Cortex of kidney (tissue), 1 donor: ENCODE results near the gene RWDD4.
"Not testable (repeated sequence)": the region's sequence is repeated elsewhere in the genome, so short reads cannot be mapped to it uniquely, and the experiment has no call there.

Experiments used
- DNase-seq: peaks from one replicate; lab custom pipeline; 2025; lab: John Stamatoyannopoulos, UW

RWDD4 gene

GRCh38 chr4:183635741-183636140 lies 23.2 kb downstream of the RWDD4 start:
- no peak for DNase-seq

GRCh38 chr4:183635321-183635720 lies 23.7 kb downstream of the RWDD4 start:
- no peak for DNase-seq

- no peak for DNase-seq
Measured at GRCh38 chr4:183633476-183634400, 25.2 kb downstream of the RWDD4 start.

DNA sequence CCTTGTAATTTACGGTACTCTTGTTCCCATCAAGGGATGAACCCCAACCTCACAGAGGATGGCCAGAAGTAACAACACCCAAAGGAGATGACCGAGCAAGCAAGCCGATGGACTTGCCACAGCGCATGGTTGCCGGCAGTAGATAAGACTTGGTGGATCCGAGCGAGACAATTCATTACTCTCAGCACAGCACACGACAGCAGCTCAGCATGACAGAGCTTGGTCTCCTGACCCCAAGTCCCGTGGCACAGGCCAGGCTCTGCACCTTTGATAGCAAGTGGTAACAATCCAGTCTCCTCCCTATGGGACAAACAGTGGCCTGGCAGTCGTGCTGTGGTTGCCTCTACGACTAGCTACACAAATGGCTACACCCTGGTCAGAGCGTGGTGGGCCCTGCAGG lies 26.3 kb downstream of the RWDD4 start:
- no peak for DNase-seq

DNA sequence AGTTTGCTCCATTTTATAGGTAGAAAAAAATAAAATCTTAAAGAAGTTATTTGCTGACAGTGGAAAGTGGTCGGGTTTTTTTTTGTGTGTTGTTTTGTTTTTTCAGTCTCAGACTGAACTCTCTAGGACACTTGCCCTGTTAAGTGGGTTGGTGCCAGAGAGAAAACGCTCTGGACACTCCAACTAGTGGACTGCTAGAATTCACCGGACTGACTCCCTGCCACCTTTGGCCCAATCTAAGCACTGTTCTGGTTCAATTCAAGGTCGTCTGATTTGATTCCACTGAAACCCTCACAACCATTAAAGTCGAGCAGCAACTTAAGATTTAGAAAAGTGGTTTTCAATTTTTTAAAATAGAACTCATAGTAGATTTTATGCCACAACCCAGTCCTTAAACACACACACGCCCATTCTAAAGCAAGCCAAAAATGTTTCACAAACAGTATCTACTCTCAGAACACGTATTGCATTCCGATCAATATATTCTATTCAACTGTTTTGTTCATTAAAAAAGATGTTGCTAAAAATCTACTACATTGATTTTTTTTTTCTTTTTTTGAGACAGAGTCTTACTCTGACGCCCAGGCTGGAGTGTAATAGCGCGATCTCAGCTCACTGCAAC lies 27.3 kb downstream of the RWDD4 start:
- DNase-seq = no peak

GRCh38 chr4:183627979-183628588 lies 30.9 kb downstream of the RWDD4 start:
- DNase-seq = no peak

- DNase-seq = not testable (repeated sequence)
Measured at GRCh38 chr4:183627286-183627685, 31.7 kb downstream of the RWDD4 start.

GRCh38 chr4:183626168-183626567 lies 32.8 kb downstream of the RWDD4 start:
- no peak for DNase-seq

DNA sequence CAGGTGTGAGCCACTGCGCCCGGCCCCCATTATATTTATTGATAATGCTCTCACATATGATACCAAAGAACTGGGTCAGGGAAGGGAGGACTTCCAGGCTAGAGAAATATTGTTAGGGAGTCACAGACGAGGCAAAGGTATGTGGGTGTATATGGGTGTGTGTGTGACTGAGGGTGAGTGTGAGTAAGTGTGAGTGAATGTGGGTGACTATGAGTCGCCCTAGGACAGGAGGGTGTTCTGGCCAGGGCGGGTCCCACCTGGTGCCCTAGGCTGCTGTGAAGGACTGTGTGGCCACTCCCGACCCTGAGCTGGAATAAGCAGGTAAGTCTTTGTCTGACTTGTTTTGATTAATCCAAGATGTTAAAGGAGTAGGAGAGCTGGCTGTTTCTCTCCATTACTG lies 34.4 kb downstream of the RWDD4 start:
- no peak for DNase-seq

DNA sequence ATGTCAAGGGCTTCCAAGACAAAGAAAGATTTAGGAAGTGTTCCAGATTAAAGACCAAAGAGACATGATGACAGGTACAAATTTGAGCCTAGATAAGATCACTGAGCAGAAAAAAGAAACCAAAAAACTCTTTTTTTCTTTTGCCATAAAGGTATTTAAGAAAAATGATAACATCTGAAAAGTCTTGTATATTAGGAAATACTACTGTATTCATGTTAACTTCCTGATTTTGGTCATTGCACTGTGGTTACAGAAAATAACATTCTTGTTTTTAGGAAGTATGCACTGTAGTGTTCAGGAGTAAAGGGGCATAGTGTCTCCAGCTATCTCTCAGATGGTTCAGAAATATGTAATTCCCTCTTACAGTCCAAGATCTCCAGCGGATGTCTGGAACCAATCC lies 37.1 kb downstream of the RWDD4 start:
- DNase-seq = no peak

DNA sequence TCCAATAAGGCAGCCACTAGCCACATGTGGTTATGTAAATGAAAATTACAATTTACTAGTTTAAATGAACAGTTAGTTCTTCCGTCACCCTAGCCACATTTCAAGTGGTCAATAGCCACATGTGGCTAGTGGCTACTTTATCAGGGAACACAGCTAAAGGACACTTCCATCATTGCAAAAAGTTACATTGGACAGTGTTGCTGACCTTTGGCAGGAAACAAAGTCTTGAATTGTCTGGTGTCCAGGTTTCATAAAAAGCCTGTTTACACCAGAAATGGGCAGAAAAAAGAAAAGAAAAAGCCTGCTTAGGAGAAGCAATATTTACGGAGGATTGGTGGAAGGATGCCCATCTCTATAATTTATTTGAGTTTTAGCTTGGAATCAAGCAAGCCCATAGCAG lies 38.6 kb downstream of the RWDD4 start:
- DNase-seq = no peak

DNA sequence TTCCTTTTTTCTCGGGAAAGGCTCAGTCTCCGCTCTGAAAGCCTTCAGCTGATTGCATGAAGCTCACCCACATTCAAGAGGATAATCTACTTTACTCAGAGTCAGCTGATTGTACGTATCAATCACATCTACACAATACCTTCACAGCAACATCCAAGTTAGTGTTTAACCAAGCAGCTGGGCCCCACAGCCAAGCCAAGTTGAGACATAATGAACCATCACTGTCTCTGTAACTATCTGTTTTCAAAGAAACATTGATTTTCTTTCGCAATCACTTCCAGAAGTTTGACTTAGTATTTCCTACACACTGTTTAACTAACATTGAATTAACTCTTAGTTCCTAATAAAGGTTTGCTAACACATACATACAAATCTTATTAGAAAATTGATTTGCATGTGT lies 40.3 kb downstream of the RWDD4 start:
- no peak for DNase-seq

GRCh38 chr4:183617075-183617474 lies 41.9 kb downstream of the RWDD4 start:
- no peak for DNase-seq

DNA sequence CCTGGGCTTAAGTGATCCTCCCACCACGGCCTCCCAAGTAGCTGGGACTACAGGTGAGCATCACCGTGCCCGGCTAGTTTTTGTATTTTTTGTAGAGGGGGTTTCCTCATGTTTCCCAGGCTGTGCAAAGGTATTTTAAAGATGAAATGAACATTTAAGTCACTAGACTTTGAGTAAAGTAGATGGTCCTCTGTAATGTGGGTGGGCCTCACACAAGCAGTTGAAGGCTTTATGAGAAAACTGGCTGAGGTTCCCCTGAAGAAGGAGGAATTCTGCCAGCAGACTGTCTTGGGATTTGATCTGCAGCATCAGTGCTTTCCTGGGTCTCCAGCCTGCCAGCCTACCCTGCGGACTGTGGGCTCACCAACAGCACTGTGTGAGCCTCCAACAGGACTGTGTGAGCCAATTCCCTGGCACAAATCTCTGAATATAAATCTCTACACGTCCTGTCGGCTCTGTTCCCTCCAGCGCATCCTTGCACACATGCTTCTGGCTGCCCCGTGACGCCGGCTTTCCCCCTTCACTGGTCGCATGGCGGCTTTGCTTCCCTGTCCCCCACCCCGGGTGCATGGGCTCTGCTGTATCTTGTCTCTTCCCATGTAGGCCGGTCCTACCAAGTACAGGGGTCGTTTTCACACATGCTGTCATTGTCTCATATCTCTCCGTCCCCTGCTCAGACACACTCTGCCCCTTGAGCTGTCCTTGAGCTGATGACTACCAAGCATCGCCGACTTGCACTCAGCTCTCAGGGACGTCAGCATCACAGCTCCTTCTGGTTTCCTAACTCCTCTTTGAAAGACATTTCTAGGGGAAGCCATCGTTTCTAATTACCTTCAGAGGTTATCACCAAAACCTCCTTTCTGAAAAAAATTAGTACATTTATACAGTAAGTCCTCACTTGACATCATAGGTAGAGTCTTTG lies 46.4 kb downstream of the RWDD4 start:
- DNase-seq = no peak

- DNase-seq = no peak
Measured at GRCh38 chr4:183611210-183611830, 47.7 kb downstream of the RWDD4 start.

GRCh38 chr4:183610613-183611012 lies 48.4 kb downstream of the RWDD4 start:
- DNase-seq = no peak

- no peak for DNase-seq
Measured at GRCh38 chr4:183610033-183610432, 49.0 kb downstream of the RWDD4 start.

- DNase-seq = no peak
Measured at GRCh38 chr4:183609151-183609550, 49.8 kb downstream of the RWDD4 start.

DNA sequence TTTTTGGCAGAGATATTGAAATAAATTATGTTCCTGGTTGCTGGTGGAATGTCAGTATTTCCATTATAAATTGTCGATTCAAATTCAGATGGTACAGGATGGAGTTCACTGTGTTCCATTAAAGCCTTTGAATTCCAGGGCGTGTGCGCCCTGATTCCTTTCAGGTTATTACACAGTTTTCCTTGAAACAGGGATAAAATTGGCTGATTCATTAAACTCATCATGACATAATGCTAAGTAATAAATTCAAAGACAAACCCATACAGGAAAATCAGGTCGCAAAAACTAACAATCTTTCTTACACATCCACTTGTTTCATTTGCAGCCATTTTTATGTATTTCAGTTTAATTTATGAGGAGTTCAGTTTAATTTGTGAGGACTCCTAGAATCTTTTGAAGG lies 51.1 kb downstream of the RWDD4 start:
- DNase-seq = no peak

GRCh38 chr4:183602557-183603027 lies 56.4 kb downstream of the RWDD4 start:
- no peak for DNase-seq

DNA sequence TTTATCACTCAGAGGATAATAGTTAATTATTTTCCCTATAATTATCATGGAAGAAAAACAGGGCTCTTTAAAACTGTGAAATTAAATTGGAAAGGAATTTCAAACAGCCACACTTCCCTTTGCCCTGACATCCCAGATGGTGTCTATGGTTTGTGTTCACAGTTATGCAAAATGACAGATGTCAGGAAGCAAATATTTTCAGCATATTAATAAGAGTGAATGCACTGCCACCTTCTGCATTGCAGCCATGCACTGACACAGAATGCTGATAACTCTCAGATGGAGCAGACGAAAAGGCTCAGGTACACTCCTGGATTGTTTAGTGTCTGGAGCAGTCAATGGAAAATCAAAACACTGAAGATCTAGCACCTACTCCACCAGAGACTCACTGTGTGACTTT lies 57.6 kb downstream of the RWDD4 start:
- DNase-seq = no peak
